C4-2B (cell line): Measurements from ENCODE around the gene CHD5.

Source experiments
- ZFX ChIP-seq: fragments of 450-650 bp; IDR thresholded peaks from 2 replicates; pipeline ENCODE4 v1.6.1; 2017
- TF ChIP-seq, protein P1 (sequence below): fragments of 450-650 bp; conservative IDR thresholded peaks from 2 replicates; pipeline ENCODE4 v1.5.1; 2017; ENCODE audit warnings: mild to moderate bottlenecking

DNA sequence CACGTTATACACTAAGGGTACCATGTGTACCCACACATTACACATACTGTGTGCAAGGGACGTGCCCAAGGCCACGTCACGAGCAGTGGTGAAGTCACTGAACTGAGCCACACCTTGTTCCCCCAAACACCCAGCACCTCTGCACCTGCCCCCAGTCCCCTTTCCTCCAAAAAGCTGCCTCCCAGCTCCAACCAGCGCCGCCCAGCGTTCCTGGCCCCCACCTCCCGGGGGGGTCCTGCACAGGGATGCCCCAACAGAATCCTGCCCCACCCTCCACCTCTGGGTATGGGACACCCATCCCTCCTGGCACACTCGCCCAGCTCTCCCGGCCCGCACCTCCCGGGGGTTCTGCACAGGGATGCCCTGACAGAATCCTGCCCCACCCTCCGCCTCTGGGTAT, 54.1 kb downstream of the CHD5 start:
- TF ChIP-seq, protein P1, sequence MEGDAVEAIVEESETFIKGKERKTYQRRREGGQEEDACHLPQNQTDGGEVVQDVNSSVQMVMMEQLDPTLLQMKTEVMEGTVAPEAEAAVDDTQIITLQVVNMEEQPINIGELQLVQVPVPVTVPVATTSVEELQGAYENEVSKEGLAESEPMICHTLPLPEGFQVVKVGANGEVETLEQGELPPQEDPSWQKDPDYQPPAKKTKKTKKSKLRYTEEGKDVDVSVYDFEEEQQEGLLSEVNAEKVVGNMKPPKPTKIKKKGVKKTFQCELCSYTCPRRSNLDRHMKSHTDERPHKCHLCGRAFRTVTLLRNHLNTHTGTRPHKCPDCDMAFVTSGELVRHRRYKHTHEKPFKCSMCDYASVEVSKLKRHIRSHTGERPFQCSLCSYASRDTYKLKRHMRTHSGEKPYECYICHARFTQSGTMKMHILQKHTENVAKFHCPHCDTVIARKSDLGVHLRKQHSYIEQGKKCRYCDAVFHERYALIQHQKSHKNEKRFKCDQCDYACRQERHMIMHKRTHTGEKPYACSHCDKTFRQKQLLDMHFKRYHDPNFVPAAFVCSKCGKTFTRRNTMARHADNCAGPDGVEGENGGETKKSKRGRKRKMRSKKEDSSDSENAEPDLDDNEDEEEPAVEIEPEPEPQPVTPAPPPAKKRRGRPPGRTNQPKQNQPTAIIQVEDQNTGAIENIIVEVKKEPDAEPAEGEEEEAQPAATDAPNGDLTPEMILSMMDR = no peak
- no peak for TF ChIP-seq ZFX
